HG03139 (cell line): ENCODE measurements around the gene IPO5.
A peak's percentile ranks its signal among the peaks of the same experiment; 100 is the strongest.
"Not testable (repeated sequence)": the region's sequence is repeated elsewhere in the genome, so short reads cannot be mapped to it uniquely, and the experiment has no call there.

Source experiments
- ATAC-seq: cut with Tn5 transposase; IDR thresholded peaks from one replicate; pipeline ENCODE4 v1.9.1; 2021; ENCODE audit not compliant: unreplicated experiment

Gene IPO5

GRCh38 chr13:97948041-97948440 lies 5.4 kb upstream of the IPO5 start:
- ATAC-seq: no peak

- not testable (repeated sequence) for ATAC-seq
Measured at GRCh38 chr13:97949316-97949715, 4.2 kb upstream of the IPO5 start.

- ATAC-seq: no peak
Measured at GRCh38 chr13:97951376-97951775, 2.1 kb upstream of the IPO5 start.

GRCh38 chr13:97952831-97953230 lies 644 bp upstream of the IPO5 start:
- not testable (repeated sequence) for ATAC-seq

GRCh38 chr13:97961340-97961739 lies 7.9 kb downstream of the IPO5 start:
- no peak for ATAC-seq

- ATAC-seq: no peak
Measured at GRCh38 chr13:97962887-97963286, 9.4 kb downstream of the IPO5 start.

GRCh38 chr13:97967226-97967625 lies 13.8 kb downstream of the IPO5 start:
- ATAC-seq: no peak

- ATAC-seq: no peak
Measured at GRCh38 chr13:97967948-97968347, 14.5 kb downstream of the IPO5 start.

GRCh38 chr13:97971519-97971918 lies 18.0 kb downstream of the IPO5 start:
- ATAC-seq: no peak

GRCh38 chr13:97974773-97975172 lies 21.3 kb downstream of the IPO5 start:
- no peak for ATAC-seq

GRCh38 chr13:97975280-97975847 lies 21.9 kb downstream of the IPO5 start:
- no peak for ATAC-seq

- ATAC-seq: peak; percentile 83
Measured at GRCh38 chr13:97975848-97976609, 22.6 kb downstream of the IPO5 start.

GRCh38 chr13:97976610-97977521 lies 23.4 kb downstream of the IPO5 start:
- peak; percentile 25 for ATAC-seq

GRCh38 chr13:97977982-97978381 lies 24.5 kb downstream of the IPO5 start:
- ATAC-seq: no peak

GRCh38 chr13:97978651-97979050 lies 25.2 kb downstream of the IPO5 start:
- no peak for ATAC-seq

- ATAC-seq: no peak
Measured at GRCh38 chr13:97979051-97979450, 25.6 kb downstream of the IPO5 start.

- ATAC-seq: no peak
Measured at GRCh38 chr13:97979556-97979955, 26.1 kb downstream of the IPO5 start.

GRCh38 chr13:97982286-97982685 lies 28.8 kb downstream of the IPO5 start:
- ATAC-seq: no peak

GRCh38 chr13:97986835-97987234 lies 33.4 kb downstream of the IPO5 start:
- peak; percentile 87 for ATAC-seq

- ATAC-seq: no peak
Measured at GRCh38 chr13:97999653-98000052, 46.2 kb downstream of the IPO5 start.

- no peak for ATAC-seq
Measured at GRCh38 chr13:98004107-98004506, 50.6 kb downstream of the IPO5 start.

GRCh38 chr13:98004997-98005396 lies 51.5 kb downstream of the IPO5 start:
- ATAC-seq: not testable (repeated sequence)
